ENCODE data around the gene ADCY2. TPM values are rescaled to one million over a fixed set of nuclear protein-coding genes. Genes with fewer than 3 reads are reported as not detected.

ADCY2 gene
- polyA plus RNA-seq, 1 donor (not counting 4 experiments of a cell fraction or from before 2014, with no cell fraction given), result 0.13 TPM

DNA sequence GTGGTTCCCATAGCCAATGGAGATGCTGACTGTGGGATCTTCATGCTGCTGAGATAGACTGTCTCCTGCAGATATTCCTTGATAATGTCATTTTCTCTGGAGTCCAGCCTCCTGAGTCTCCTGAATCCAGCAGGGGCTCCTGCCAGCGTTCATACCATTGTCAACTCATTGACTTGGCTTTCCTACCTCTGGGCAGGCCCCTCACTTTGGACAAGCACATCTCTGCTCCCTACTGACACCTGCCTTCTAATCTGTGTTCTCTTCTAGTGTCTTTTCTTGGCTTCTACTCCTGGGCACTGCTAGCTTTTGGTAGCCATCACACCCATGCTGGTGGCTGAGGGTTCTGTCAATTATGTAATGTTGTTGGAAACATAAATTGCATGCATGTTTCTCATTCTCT, 138.0 kb downstream of the ADCY2 start:
- FAIRE-seq (no peak), DNase-seq (ENCODE audit: low read depth, low spot score) (no peak)
- dilution Hi-C loops (cut with MboI; ENCODE audit: extremely low pct_ligation_motif_present, low sequenced_read_pairs), result no loop called here
- TF ChIP-seq, protein P1, sequence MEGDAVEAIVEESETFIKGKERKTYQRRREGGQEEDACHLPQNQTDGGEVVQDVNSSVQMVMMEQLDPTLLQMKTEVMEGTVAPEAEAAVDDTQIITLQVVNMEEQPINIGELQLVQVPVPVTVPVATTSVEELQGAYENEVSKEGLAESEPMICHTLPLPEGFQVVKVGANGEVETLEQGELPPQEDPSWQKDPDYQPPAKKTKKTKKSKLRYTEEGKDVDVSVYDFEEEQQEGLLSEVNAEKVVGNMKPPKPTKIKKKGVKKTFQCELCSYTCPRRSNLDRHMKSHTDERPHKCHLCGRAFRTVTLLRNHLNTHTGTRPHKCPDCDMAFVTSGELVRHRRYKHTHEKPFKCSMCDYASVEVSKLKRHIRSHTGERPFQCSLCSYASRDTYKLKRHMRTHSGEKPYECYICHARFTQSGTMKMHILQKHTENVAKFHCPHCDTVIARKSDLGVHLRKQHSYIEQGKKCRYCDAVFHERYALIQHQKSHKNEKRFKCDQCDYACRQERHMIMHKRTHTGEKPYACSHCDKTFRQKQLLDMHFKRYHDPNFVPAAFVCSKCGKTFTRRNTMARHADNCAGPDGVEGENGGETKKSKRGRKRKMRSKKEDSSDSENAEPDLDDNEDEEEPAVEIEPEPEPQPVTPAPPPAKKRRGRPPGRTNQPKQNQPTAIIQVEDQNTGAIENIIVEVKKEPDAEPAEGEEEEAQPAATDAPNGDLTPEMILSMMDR (optimal IDR thresholded peaks at IDR 0.05 in 1 of 3, IDR thresholded peaks at IDR 0.05 in 1 of 3, conservative IDR thresholded peaks at IDR 0.05 in 1 of 3; ENCODE audit: extremely low read depth in 1 of 3, insufficient read depth in 2 of 3, low read length in 3 of 3), result no peak
- TF ChIP-seq EZH2 (IDR thresholded peaks at IDR 0.05; ENCODE audit: low read length), result no peak
- Histone ChIP-seq H3K27ac (ENCODE audit: control insufficient read depth, insufficient read depth, low read length) (no peak overlapping the region), H3K9me1 (ENCODE audit: control insufficient read depth, extremely low read depth, insufficient read depth, low read length) (no peaks in the 10 kb centered on the region), H3K79me2 (ENCODE audit: control insufficient read depth, insufficient read depth, low read length) (no peaks in the 10 kb centered on the region), H4K20me1 (ENCODE audit: control insufficient read depth, extremely low read depth, insufficient read depth, low read length) (no peaks in the 10 kb centered on the region), H3K4me2 (ENCODE audit: control insufficient read depth, extremely low read depth, insufficient read depth, low read depth, low read length) (no peak overlapping the region), H3K9me3 (ENCODE audit: control insufficient read depth, low read depth, low read length) (no peaks in the 10 kb centered on the region), H3K36me3 (ENCODE audit: control insufficient read depth in 2 of 2, extremely low read depth in 1 of 2, insufficient read depth in 2 of 2, low read length in 2 of 2) (no peaks in the 10 kb centered on the region), H3K9ac (ENCODE audit: control insufficient read depth, extremely low read depth, insufficient read depth, low read length) (no peak overlapping the region), H2AFZ (ENCODE audit: control insufficient read depth, low read length) (no peak overlapping the region), H3K4me1 (ENCODE audit: control insufficient read depth, extremely low read depth, insufficient read depth, low read length) (no peaks in the 10 kb centered on the region), H3K27me3 (ENCODE audit: control insufficient read depth, extremely low read depth, insufficient read depth, low read length) (no peaks in the 10 kb centered on the region), H3K4me3 (ENCODE audit: control insufficient read depth in 2 of 3, extremely low read depth in 1 of 3, insufficient read depth in 2 of 3, low read depth in 1 of 3, low read length in 3 of 3) (no peak overlapping the region)

DNA sequence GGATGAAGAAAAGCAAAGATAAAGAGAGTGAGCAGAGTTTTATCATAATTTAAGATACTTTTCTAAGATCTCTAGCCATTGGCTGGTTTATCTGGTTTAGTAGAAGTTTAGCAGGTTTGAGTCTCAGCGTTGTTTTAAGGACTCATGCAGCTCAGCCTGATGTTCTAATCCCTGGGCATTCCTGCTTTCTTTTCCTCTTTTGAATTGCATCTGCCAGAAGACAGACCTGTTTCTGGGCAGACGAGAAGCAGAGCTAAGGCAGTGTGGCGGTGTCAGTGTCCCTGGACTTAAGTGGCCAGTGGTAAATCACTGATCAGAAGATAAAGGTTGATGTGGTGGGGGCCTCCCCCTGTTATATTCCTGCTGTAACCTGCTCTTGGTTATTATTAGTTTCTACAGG, 138.6 kb downstream of the ADCY2 start:
- dilution Hi-C loops (cut with MboI; ENCODE audit: extremely low pct_ligation_motif_present, low sequenced_read_pairs), result no loop called here
- TF ChIP-seq, protein P1 (optimal IDR thresholded peaks at IDR 0.05 in 1 of 3, IDR thresholded peaks at IDR 0.05 in 1 of 3, conservative IDR thresholded peaks at IDR 0.05 in 1 of 3; ENCODE audit: extremely low read depth in 1 of 3, insufficient read depth in 2 of 3, low read length in 3 of 3), result no peak
- TF ChIP-seq EZH2 (IDR thresholded peaks at IDR 0.05; ENCODE audit: low read length), result no peak
- Histone ChIP-seq H2AFZ (ENCODE audit: control insufficient read depth, low read length) (no peak overlapping the region), H3K4me3 (ENCODE audit: control insufficient read depth in 2 of 3, extremely low read depth in 1 of 3, insufficient read depth in 2 of 3, low read depth in 1 of 3, low read length in 3 of 3) (no peak overlapping the region), H3K27me3 (ENCODE audit: control insufficient read depth, extremely low read depth, insufficient read depth, low read length) (no peaks in the 10 kb centered on the region), H3K9me1 (ENCODE audit: control insufficient read depth, extremely low read depth, insufficient read depth, low read length) (no peaks in the 10 kb centered on the region), H3K9ac (ENCODE audit: control insufficient read depth, extremely low read depth, insufficient read depth, low read length) (no peak overlapping the region), H3K4me2 (ENCODE audit: control insufficient read depth, extremely low read depth, insufficient read depth, low read depth, low read length) (no peak overlapping the region), H3K36me3 (ENCODE audit: control insufficient read depth in 2 of 2, extremely low read depth in 1 of 2, insufficient read depth in 2 of 2, low read length in 2 of 2) (no peaks in the 10 kb centered on the region), H3K9me3 (ENCODE audit: control insufficient read depth, low read depth, low read length) (no peaks in the 10 kb centered on the region), H4K20me1 (ENCODE audit: control insufficient read depth, extremely low read depth, insufficient read depth, low read length) (no peaks in the 10 kb centered on the region), H3K27ac (ENCODE audit: control insufficient read depth, insufficient read depth, low read length) (no peak overlapping the region), H3K4me1 (ENCODE audit: control insufficient read depth, extremely low read depth, insufficient read depth, low read length) (no peaks in the 10 kb centered on the region), H3K79me2 (ENCODE audit: control insufficient read depth, insufficient read depth, low read length) (no peaks in the 10 kb centered on the region)
- FAIRE-seq, result no peak
- no peak for DNase-seq (ENCODE audit: low read depth, low spot score)

Data from keratinocyte (primary cell).